CD4-positive, alpha-beta memory T cell (primary cell): ENCODE results near the gene ANK2. TPM values are rescaled to one million over a fixed set of nuclear protein-coding genes. Genes with fewer than 3 reads are reported as not detected.
A peak's percentile ranks its signal among the peaks of the same experiment; 100 is the strongest.

Source experiments
- CTCF ChIA-PET: fragments of 350-600 bp; sonication (Branson Sonifier 250); formaldehyde crosslinking; loops from one replicate; lab custom pipeline; 2021; ENCODE audit warnings: inconsistent platforms; ENCODE audit not compliant: partially characterized antibody; lab: Charles Lee
- POLR2A ChIA-PET: fragments of 350-600 bp; sonication (Branson Sonifier 250); formaldehyde crosslinking; loops from one replicate; lab custom pipeline; 2021; ENCODE audit not compliant: partially characterized antibody; lab: Charles Lee
- DNase-seq, 5 donors: peaks; one replicate each; pipeline versions ENCODE4 v3.0.0 to v3.0.0-alpha.2; 2020 to 2022; ENCODE audit warnings: mixed read lengths in 1 of 5
- H3K27ac ChIP-seq: one replicate; pipeline ENCODE4 v1.7.0; 2013; ENCODE audit warnings: low read depth, low read length
- H3K27me3 ChIP-seq: 2 replicates; pipeline ENCODE4 v1.7.0; 2013; ENCODE audit warnings: mild to moderate bottlenecking, low read length, moderate library complexity; ENCODE audit not compliant: insufficient read depth
- H3K36me3 ChIP-seq: 2 replicates; pipeline ENCODE4 v1.7.0; 2013; ENCODE audit warnings: mild to moderate bottlenecking, low read length, moderate library complexity; ENCODE audit not compliant: insufficient read depth
- H3K4me1 ChIP-seq: 2 replicates; pipeline ENCODE4 v1.7.0; 2013; ENCODE audit warnings: mild to moderate bottlenecking, low read length, moderate library complexity; ENCODE audit not compliant: insufficient read depth
- H3K4me3 ChIP-seq, 2 donors: one replicate each; pipeline ENCODE4 v1.7.0; 2013; ENCODE audit warnings: low read length in 2 of 2, mild to moderate bottlenecking in 1 of 2
- H3K9me3 ChIP-seq, 2 donors: one replicate each; pipeline ENCODE4 v1.7.0; 2013; ENCODE audit warnings: low read length in 2 of 2, control low read depth in 1 of 2; ENCODE audit not compliant: control insufficient read depth in 1 of 2
- H3K27ac Mint-ChIP-seq, 7 donors: one replicate each; pipeline ENCODE4 v1.8.0; 2020 to 2021; ENCODE audit warnings: mixed read lengths in 7 of 7, mild to moderate bottlenecking in 6 of 7, inconsistent platforms in 3 of 7, moderate library complexity in 3 of 7
- H3K27me3 Mint-ChIP-seq, 2 donors: one replicate each; pipeline ENCODE4 v1.8.0; 2020 to 2021; ENCODE audit warnings: mixed read lengths in 2 of 2
- H3K36me3 Mint-ChIP-seq, 2 donors: one replicate each; pipeline ENCODE4 v1.8.0; 2020 to 2021; ENCODE audit warnings: mixed read lengths in 2 of 2, inconsistent platforms in 1 of 2, mild to moderate bottlenecking in 1 of 2
- H3K4me1 Mint-ChIP-seq, 4 donors: one replicate each; pipeline ENCODE4 v1.8.0; 2020 to 2021; ENCODE audit warnings: mixed read lengths in 4 of 4, mild to moderate bottlenecking in 1 of 4
- H3K4me3 Mint-ChIP-seq, 8 donors: one replicate each; pipeline ENCODE4 v1.8.0; 2020 to 2021; ENCODE audit warnings: mixed read lengths in 8 of 8, mild to moderate bottlenecking in 7 of 8, moderate library complexity in 6 of 8, inconsistent platforms in 3 of 8
- H3K9me3 Mint-ChIP-seq, 8 donors: one replicate each; pipeline ENCODE4 v1.8.0; 2020 to 2021; ENCODE audit warnings: mixed read lengths in 8 of 8, mild to moderate bottlenecking in 5 of 8, inconsistent platforms in 3 of 8, moderate library complexity in 1 of 8
- intact Hi-C: fragments of 100-400 bp; cut with micrococcal nuclease; formaldehyde crosslinking; loops from one replicate; pipeline ENCODE4 v1.15.1; 2023
- polyA plus RNA-seq, 2 donors: library from polyadenylated mRNA; unstranded; fragments of 300-500 nt; fragmentation: Illumina TruSeq; gene quantifications; one replicate each; pipeline ENCODE4 v1.2.3, GENCODE V29; 2021
- total RNA-seq, 2 experiments: library from RNA; stranded (reverse); gene quantifications; one replicate each; pipeline ENCODE4 v1.2.3, GENCODE V29; 2021

ANK2 gene
- total and polyA plus RNA-seq, 4 experiments from 2014 or later, result not detected

DNA sequence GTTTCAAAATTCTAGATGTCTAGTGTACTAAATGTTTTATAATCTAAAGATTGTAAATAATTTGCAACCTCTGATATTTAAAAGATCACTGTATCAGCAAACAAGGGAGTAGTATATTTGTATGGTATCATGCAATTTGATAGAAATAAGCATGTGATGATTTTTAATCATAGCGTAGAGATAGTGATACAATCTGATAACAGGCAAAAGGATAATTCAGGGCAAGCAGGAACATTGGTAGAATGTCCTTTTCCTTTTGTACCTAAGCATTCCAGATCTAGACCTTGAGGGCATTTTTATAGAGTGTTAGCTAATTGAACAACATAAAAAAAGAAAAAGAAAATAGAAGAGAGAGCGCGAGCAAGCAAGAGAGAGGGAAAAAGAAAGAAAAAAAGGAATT lies 1.4 kb downstream of the ANK2 start:
- no peak for DNase-seq
- Mint-ChIP-seq H3K27me3 (peaks cover 0 to 3% of the 10 kb centered on the region in 2 donors), H3K4me1 (no peaks in the 10 kb centered on the region), H3K27ac (no peak overlapping the region), H3K36me3 (no peaks in the 10 kb centered on the region), H3K4me3 (no peak overlapping the region), H3K9me3 (no peaks in the 10 kb centered on the region)
- Histone ChIP-seq H3K36me3 (no peaks in the 10 kb centered on the region), H3K27ac (no peak overlapping the region), H3K4me1 (no peaks in the 10 kb centered on the region), H3K9me3 (no peaks in the 10 kb centered on the region), H3K4me3 (no peak overlapping the region), H3K27me3 (no peaks in the 10 kb centered on the region)
- intact Hi-C loops, result no loop called here
- ChIA-PET POLR2A (no interaction called here), CTCF (no interaction called here)

GRCh38 chr4:113051361-113051760 lies 1.9 kb downstream of the ANK2 start:
- POLR2A ChIA-PET, result no interaction called here
- Histone ChIP-seq H3K4me1 (no peaks in the 10 kb centered on the region), H3K27ac (no peak overlapping the region), H3K9me3 (no peaks in the 10 kb centered on the region), H3K27me3 (no peaks in the 10 kb centered on the region), H3K36me3 (no peaks in the 10 kb centered on the region), H3K4me3 (no peak overlapping the region)
- CTCF ChIA-PET, result no interaction called here
- Mint-ChIP-seq H3K9me3 (no peaks in the 10 kb centered on the region), H3K27me3 (peaks cover 0 to 3% of the 10 kb centered on the region in 2 donors), H3K27ac (no peak overlapping the region), H3K4me3 (no peak overlapping the region), H3K4me1 (no peaks in the 10 kb centered on the region), H3K36me3 (no peaks in the 10 kb centered on the region)
- no peak for DNase-seq
- intact Hi-C loops, result no loop called here

DNA sequence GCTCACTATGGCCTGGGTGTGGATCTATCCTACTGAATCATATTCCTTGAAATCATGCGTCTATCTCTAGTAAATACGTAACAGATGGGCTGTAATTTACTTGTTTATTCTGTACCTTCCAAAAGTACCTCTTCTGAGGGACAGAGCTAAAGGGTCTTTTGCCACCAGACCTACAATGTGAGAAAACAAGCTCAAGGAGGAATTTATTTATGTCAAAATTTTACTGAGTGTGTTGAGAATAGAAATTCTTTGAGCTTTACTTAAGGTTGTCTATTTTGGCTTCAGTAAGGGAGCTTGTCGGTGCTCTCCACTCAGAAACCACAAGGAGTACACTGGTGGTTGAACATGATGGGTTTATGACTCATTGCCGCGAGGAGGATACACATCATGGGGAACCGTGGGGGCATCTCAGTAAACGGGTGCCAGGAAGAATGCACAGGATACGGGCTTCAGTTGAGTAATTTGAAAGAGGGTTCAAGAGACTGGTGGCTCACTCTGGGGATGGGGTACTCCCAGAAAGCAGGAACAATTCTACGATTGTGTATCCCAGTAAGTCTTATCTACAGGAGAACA lies 3.0 kb downstream of the ANK2 start:
- H3K36me3 Mint-ChIP-seq, result no peaks in the 10 kb centered on the region
- peak in 1 of 5 donors; percentile 27 for DNase-seq
- Histone ChIP-seq H3K27me3 (no peaks in the 10 kb centered on the region), H3K36me3 (no peaks in the 10 kb centered on the region), H3K4me3 (no peak overlapping the region), H3K27ac (no peak overlapping the region), H3K9me3 (no peaks in the 10 kb centered on the region), H3K4me1 (no peaks in the 10 kb centered on the region)
- CTCF ChIA-PET, result no interaction called here
- peaks cover 0 to 3% of the 10 kb centered on the region in 2 donors for H3K27me3 Mint-ChIP-seq
- no peak overlapping the region for H3K4me3 Mint-ChIP-seq
- POLR2A ChIA-PET, result no interaction called here
- H3K4me1 Mint-ChIP-seq, result no peaks in the 10 kb centered on the region
- H3K9me3 Mint-ChIP-seq, result no peaks in the 10 kb centered on the region
- H3K27ac Mint-ChIP-seq, result no peak overlapping the region
- intact Hi-C loops, result no loop called here

- DNase-seq, result no peak
- Mint-ChIP-seq H3K36me3 (no peaks in the 10 kb centered on the region), H3K4me1 (no peaks in the 10 kb centered on the region), H3K9me3 (no peaks in the 10 kb centered on the region), H3K27me3 (peaks cover 0 to 2% of the 10 kb centered on the region in 2 donors), H3K4me3 (no peak overlapping the region), H3K27ac (no peak overlapping the region)
- no peak overlapping the region for H3K27ac ChIP-seq
- H3K27me3 ChIP-seq, result no peaks in the 10 kb centered on the region
- no peak overlapping the region for H3K4me3 ChIP-seq
- H3K9me3 ChIP-seq, result no peaks in the 10 kb centered on the region
- ChIA-PET CTCF (no interaction called here), POLR2A (no interaction called here)
- H3K4me1 ChIP-seq, result no peaks in the 10 kb centered on the region
- intact Hi-C loops, result no loop called here
- no peaks in the 10 kb centered on the region for H3K36me3 ChIP-seq
These were observed 4.4 kb downstream of the ANK2 start for GRCh38 chr4:113053883-113054282.

DNA sequence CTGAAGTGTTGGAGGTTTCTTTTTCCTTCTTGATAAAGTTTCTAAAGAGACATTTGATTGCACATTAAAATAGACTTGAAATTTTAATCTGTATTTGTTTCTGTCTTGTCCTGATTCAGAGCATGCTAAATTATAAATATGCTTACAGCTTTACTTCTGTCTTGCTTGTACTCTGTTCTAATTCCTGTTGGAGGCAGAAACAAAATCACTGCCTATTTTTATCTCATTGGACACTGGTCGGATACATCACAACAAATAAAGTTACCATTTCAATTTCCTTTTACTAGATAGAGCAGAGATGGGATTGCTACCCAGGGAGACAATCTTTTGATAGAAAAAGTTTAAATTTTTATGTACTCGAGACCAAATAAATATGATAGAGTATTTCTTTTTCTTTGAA lies 6.9 kb downstream of the ANK2 start:
- CTCF ChIA-PET, result no interaction called here
- Mint-ChIP-seq H3K4me1 (no peaks in the 10 kb centered on the region), H3K27me3 (no peaks in the 10 kb centered on the region), H3K36me3 (no peaks in the 10 kb centered on the region), H3K4me3 (no peak overlapping the region), H3K9me3 (no peaks in the 10 kb centered on the region), H3K27ac (no peak overlapping the region)
- Histone ChIP-seq H3K27ac (no peak overlapping the region), H3K4me1 (no peaks in the 10 kb centered on the region), H3K4me3 (no peak overlapping the region), H3K9me3 (no peaks in the 10 kb centered on the region), H3K27me3 (no peaks in the 10 kb centered on the region), H3K36me3 (no peaks in the 10 kb centered on the region)
- POLR2A ChIA-PET, result no interaction called here
- intact Hi-C loops, result no loop called here
- no peak for DNase-seq

- no peak overlapping the region for H3K4me3 Mint-ChIP-seq
These were observed 8.4 kb downstream of the ANK2 start for GRCh38 chr4:113057891-113058290.

GRCh38 chr4:113059449-113060182 lies 10.2 kb downstream of the ANK2 start:
- Histone ChIP-seq H3K9me3 (no peaks in the 10 kb centered on the region), H3K4me1 (no peaks in the 10 kb centered on the region), H3K27ac (no peak overlapping the region), H3K4me3 (no peak overlapping the region), H3K27me3 (no peaks in the 10 kb centered on the region), H3K36me3 (no peaks in the 10 kb centered on the region)
- Mint-ChIP-seq H3K4me1 (no peaks in the 10 kb centered on the region), H3K9me3 (no peaks in the 10 kb centered on the region), H3K36me3 (no peaks in the 10 kb centered on the region), H3K4me3 (no peak overlapping the region), H3K27me3 (peaks cover 0 to 2% of the 10 kb centered on the region in 2 donors), H3K27ac (no peak overlapping the region)
- intact Hi-C loops, result no loop called here
- ChIA-PET POLR2A (no interaction called here), CTCF (no interaction called here)
- DNase-seq, result no peak

More at GRCh38 chr4:113057891-113058290, 8.4 kb downstream of the ANK2 start:
- Histone ChIP-seq H3K9me3 (no peaks in the 10 kb centered on the region), H3K27me3 (no peaks in the 10 kb centered on the region), H3K4me3 (no peak overlapping the region), H3K27ac (no peak overlapping the region), H3K4me1 (no peaks in the 10 kb centered on the region), H3K36me3 (no peaks in the 10 kb centered on the region)
- ChIA-PET CTCF (no interaction called here), POLR2A (no interaction called here)
- intact Hi-C loops, result no loop called here
- no peaks in the 10 kb centered on the region for H3K9me3 Mint-ChIP-seq
- H3K36me3 Mint-ChIP-seq, result no peaks in the 10 kb centered on the region
- no peak overlapping the region for H3K27ac Mint-ChIP-seq
- H3K4me1 Mint-ChIP-seq, result no peaks in the 10 kb centered on the region
- DNase-seq, result no peak
- H3K27me3 Mint-ChIP-seq, result no peaks in the 10 kb centered on the region
